ENCODE data around the gene ZNF787. TPM values are rescaled to one million over a fixed set of nuclear protein-coding genes. Genes with fewer than 3 reads are reported as not detected.
A peak's percentile ranks its signal among the peaks of the same experiment; 100 is the strongest.
"Not testable (repeated sequence)": the region's sequence is repeated elsewhere in the genome, so short reads cannot be mapped to it uniquely, and the experiment has no call there.

The ZNF787 gene
- total RNA-seq, 1 donor from 2014 or later: 32.4 TPM

DNA sequence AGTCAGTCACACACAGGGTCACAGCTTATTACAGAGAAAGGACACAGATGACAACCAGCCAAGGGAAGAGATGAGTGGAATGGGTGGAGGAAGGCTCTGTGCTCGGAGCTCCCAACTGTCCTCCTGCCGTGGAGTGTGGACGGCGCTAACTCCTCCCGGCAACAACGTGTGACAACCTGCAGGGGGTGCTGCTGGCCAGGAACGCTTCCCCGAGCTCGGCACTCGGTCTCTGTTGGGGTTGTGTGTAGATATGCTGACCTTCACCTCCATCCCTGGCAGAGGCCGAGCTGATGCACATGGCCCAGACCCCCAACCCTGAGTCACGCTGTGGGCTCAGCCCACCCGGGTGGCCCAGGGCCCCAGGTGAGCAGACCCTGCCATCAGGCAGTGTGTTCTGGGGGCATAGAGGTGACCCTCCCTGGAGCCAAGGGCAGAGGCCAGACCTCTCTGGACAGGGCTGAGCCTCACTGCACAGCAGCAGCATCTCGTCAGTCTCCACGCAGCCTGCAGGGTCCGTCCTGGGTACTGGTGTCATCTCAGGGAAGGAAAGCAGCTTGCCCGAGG lies 34.1 kb upstream of the ZNF787 start:
- Histone ChIP-seq H3K36me3 (peaks cover 47% of the 10 kb centered on the region), H3K27me3 (ENCODE audit: low read depth) (no peaks in the 10 kb centered on the region), H3K27ac (no peak overlapping the region), H3K9me3 (no peaks in the 10 kb centered on the region), H3K4me3 (no peak overlapping the region), H3K4me1 (peaks cover 9% of the 10 kb centered on the region)
- peak; percentile 44 to 46 for ATAC-seq
- no peak for DNase-seq
- intact Hi-C loops (cut with DNase I): no loop called here
- TF ChIP-seq, protein P1, sequence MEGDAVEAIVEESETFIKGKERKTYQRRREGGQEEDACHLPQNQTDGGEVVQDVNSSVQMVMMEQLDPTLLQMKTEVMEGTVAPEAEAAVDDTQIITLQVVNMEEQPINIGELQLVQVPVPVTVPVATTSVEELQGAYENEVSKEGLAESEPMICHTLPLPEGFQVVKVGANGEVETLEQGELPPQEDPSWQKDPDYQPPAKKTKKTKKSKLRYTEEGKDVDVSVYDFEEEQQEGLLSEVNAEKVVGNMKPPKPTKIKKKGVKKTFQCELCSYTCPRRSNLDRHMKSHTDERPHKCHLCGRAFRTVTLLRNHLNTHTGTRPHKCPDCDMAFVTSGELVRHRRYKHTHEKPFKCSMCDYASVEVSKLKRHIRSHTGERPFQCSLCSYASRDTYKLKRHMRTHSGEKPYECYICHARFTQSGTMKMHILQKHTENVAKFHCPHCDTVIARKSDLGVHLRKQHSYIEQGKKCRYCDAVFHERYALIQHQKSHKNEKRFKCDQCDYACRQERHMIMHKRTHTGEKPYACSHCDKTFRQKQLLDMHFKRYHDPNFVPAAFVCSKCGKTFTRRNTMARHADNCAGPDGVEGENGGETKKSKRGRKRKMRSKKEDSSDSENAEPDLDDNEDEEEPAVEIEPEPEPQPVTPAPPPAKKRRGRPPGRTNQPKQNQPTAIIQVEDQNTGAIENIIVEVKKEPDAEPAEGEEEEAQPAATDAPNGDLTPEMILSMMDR (IDR thresholded peaks at IDR 0.05): peak; percentile 50

DNA sequence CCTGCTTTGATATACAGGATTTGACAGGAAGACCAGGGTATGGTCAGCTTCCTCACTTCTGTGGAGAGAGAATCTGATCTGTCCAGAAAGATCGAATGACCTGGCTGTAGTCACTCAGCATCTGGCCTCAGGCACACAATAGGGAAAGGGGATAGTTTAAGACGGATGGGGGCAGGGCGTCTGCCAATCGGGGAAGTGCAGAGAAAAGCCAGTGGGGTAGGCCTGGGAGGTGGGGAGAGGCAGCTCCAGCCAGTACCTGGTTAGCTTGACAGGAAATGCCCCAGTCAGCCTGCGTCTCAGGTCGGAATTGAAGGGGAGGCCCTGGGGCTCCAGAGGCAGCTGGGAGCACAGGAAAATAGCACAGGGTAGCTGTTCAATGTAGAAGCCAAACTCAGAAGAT lies 32.4 kb upstream of the ZNF787 start:
- Histone ChIP-seq H3K4me3 (no peak overlapping the region), H3K36me3 (peaks cover 36% of the 10 kb centered on the region), H3K27me3 (ENCODE audit: low read depth) (no peaks in the 10 kb centered on the region), H3K4me1 (peaks cover 9% of the 10 kb centered on the region), H3K9me3 (no peaks in the 10 kb centered on the region), H3K27ac (peak overlapping the region; percentile 20)
- intact Hi-C loops (cut with DNase I): no loop called here
- no peak for DNase-seq
- no peak for ATAC-seq
- TF ChIP-seq, protein P1 (IDR thresholded peaks at IDR 0.05): no peak

DNA sequence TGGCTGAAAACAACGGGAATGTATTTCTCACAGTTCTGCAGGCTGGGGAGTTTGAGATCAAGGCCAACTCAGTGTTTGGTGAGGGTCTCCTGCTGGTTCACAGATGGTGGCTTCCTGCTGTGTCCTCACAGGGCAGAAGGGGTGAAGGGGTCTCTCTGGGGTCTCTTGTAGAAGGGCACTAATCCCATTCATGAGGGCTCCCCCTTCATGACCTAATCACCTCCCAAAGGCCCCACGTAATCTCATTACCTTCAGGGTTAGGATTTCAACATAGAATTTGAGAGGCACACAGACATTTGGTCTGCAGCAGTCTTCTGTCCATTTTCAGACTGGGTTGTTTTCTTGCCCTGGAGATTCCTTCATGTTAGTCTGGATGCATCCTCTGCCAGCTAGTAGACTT lies 31.5 kb upstream of the ZNF787 start:
- H3K4me3 ChIP-seq: no peak overlapping the region
- H3K9me3 ChIP-seq: no peaks in the 10 kb centered on the region
- no peak for ATAC-seq
- H3K36me3 ChIP-seq: peaks cover 38% of the 10 kb centered on the region
- H3K27ac ChIP-seq: peak overlapping the region; percentile 20
- TF ChIP-seq, protein P1 (IDR thresholded peaks at IDR 0.05): no peak
- no peaks in the 10 kb centered on the region for H3K27me3 ChIP-seq (ENCODE audit: low read depth)
- intact Hi-C loops (cut with DNase I): no loop called here
- H3K4me1 ChIP-seq: peaks cover 9% of the 10 kb centered on the region
- no peak for DNase-seq

DNA sequence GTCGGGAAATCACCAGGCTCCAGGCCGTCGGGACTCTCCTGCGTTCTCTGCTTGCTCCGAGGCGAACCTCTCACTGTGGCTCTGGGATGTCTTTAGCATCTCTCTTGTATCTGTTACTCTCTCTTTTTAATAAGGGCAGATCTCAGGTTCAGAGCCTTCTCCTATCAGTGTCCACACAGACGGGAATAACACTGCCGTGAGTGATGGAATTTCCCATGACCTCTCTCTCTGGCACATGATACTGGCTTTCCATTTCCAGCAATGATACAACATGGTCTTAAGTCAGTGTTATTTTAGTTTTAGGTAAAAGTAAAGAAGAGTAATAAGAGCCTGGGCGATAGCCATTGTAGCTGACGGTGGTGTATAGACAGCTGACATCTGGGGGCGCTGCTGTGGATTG lies 29.3 kb upstream of the ZNF787 start:
- Histone ChIP-seq H3K27me3 (ENCODE audit: low read depth) (no peaks in the 10 kb centered on the region), H3K36me3 (peaks cover 41% of the 10 kb centered on the region), H3K4me1 (peaks cover 4% of the 10 kb centered on the region), H3K4me3 (no peak overlapping the region), H3K27ac (no peak overlapping the region), H3K9me3 (no peaks in the 10 kb centered on the region)
- intact Hi-C loops (cut with DNase I): no loop called here
- no peak for ATAC-seq
- no peak for DNase-seq
- TF ChIP-seq, protein P1 (IDR thresholded peaks at IDR 0.05): no peak

DNA sequence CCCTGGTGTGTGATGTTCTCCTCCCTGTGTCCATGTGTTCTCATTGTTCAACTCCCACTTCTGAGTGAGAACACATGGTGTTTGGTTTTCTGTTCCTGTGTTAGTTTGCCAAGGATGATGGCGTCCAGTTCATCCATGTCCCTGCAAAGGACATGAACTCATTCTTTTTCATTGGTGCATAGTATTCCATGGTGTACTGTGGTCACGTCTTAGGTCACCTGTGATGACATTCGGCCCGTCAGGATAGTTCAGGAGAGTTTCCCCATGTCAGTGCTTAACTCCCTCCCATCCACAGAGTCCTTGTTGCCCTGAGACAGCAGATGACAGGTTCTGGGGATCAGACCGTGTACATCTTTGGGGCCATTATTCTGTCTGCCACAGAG lies 28.6 kb upstream of the ZNF787 start:
- H3K27me3 ChIP-seq (ENCODE audit: low read depth): no peaks in the 10 kb centered on the region
- H3K27ac ChIP-seq: no peak overlapping the region
- TF ChIP-seq, protein P1 (IDR thresholded peaks at IDR 0.05): no peak
- DNase-seq (no peak), ATAC-seq (no peak)
- intact Hi-C loops (cut with DNase I): no loop called here
- H3K4me1 ChIP-seq: peaks cover 6% of the 10 kb centered on the region
- peaks cover 34% of the 10 kb centered on the region for H3K36me3 ChIP-seq
- H3K4me3 ChIP-seq: no peak overlapping the region
- H3K9me3 ChIP-seq: no peaks in the 10 kb centered on the region

DNA sequence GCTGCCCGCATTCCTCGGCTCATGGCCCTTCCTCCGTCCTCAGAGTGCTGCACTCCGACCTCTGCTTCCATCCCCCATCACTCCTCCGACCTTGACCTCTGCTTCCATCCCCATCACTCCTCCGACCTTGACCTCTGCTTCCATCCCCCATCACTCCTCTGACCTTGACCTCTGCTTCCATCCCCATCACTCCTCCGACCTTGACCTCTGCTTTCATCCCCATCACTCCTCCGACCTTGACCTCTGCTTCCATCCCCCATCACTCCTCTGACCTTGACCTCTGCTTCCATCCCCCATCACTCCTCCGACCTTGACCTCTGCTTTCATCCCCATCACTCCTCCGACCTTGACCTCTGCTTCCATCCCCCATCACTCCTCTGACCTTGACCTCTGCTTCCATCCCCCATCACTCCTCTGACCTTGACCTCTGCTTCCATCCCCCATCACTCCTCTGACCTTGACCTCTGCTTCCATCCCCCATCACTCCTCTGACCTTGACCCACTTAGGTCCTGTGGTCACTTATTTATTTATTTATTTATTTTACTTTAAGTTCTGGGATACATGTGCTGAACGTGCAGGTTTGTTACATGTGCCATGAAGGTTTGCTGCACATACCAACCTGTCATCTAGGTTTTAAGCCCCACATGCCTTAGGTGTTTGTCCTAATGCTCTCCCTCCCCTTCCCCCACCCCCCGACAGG lies 28.0 kb upstream of the ZNF787 start:
- Histone ChIP-seq H3K36me3 (peaks cover 32% of the 10 kb centered on the region), H3K4me1 (peaks cover 11% of the 10 kb centered on the region)
- H3K27me3 ChIP-seq (ENCODE audit: low read depth); ATAC-seq; H3K27ac ChIP-seq; intact Hi-C loops (cut with DNase I); H3K4me3 ChIP-seq; DNase-seq; H3K9me3 ChIP-seq: not testable (repeated sequence)

All from lower lobe of right lung (tissue), 2 donors.